B cell (primary cell): ENCODE results near the gene PRKN.

ENCODE experiments used
- CTCF ChIP-seq: fragments of 200-600 bp; IDR thresholded peaks from one replicate; pipeline ENCODE4 v1.8.0; 2022; ENCODE audit warnings: antibody characterized with exemption, mild to moderate bottlenecking
- EZH2 ChIP-seq: IDR thresholded peaks from 2 replicates; pipeline ENCODE4 v1.6.1; 2012; ENCODE audit warnings: borderline replicate concordance, low read depth, mild to moderate bottlenecking, moderate library complexity, low read length; ENCODE audit not compliant: insufficient read depth, poor library complexity, severe bottlenecking

GRCh38 chr6:161305860-161306259 is 1421.7 kb downstream of the PRKN start:
- TF ChIP-seq CTCF (no peak), EZH2 (no peak)
